H9 (cell line): ENCODE results near the gene PTPRN2. TPM values are rescaled to one million over a fixed set of nuclear protein-coding genes. Genes with fewer than 3 reads are reported as not detected.

Experiments used
- DNase-seq: peaks from one replicate; pipeline ENCODE4 v3.0.0-alpha.2; 2017
- H2AFZ ChIP-seq: one replicate; pipeline ENCODE4 v1.6.1; 2013; ENCODE audit warnings: mild to moderate bottlenecking, low read length, control low read depth, moderate library complexity
- H2AK5ac ChIP-seq: 2 replicates; pipeline ENCODE4 v1.6.1; 2013; ENCODE audit warnings: low read length, control low read depth, mixed read lengths; ENCODE audit not compliant: insufficient read length
- H2BK120ac ChIP-seq: one replicate; pipeline ENCODE4 v1.6.1; 2013; ENCODE audit warnings: low read depth, mild to moderate bottlenecking, low read length, control low read depth, inconsistent platforms; ENCODE audit not compliant: poor library complexity, severe bottlenecking
- H2BK12ac ChIP-seq: 2 replicates; pipeline ENCODE4 v1.6.1; 2013; ENCODE audit warnings: low read length, control low read depth, mixed read lengths, low read depth; ENCODE audit not compliant: insufficient read length
- H2BK15ac ChIP-seq: 2 replicates; pipeline ENCODE4 v1.6.1; 2013; ENCODE audit warnings: low read depth, low read length, control low read depth
- H2BK20ac ChIP-seq: one replicate; pipeline ENCODE4 v1.6.1; 2013; ENCODE audit warnings: low read depth, mild to moderate bottlenecking, low read length, control low read depth, inconsistent platforms; ENCODE audit not compliant: poor library complexity, severe bottlenecking
- H2BK5ac ChIP-seq: 2 replicates; pipeline ENCODE4 v1.6.1; 2013; ENCODE audit warnings: low read length, control low read depth, mixed read lengths; ENCODE audit not compliant: insufficient read length
- H3K14ac ChIP-seq: 2 replicates; pipeline ENCODE4 v1.6.1; 2013; ENCODE audit warnings: low read length, control low read depth; ENCODE audit not compliant: insufficient read depth
- H3K18ac ChIP-seq: 2 replicates; pipeline ENCODE4 v1.6.1; 2013; ENCODE audit warnings: low read depth, mild to moderate bottlenecking, mixed read lengths, low read length, control low read depth; ENCODE audit not compliant: insufficient read length
- H3K23ac ChIP-seq: 2 replicates; pipeline ENCODE4 v1.6.1; 2013; ENCODE audit warnings: low read length, control low read depth, mixed read lengths, low read depth; ENCODE audit not compliant: insufficient read length
- H3K23me2 ChIP-seq: 2 replicates; pipeline ENCODE4 v1.6.1; 2013; ENCODE audit warnings: low read depth, mild to moderate bottlenecking, mixed read lengths, low read length, control low read depth; ENCODE audit not compliant: insufficient read length, poor library complexity, severe bottlenecking
- H3K27ac ChIP-seq: 2 replicates; pipeline ENCODE4 v1.5.1; 2013; ENCODE audit warnings: low read length, control low read depth, mixed read lengths, low read depth; ENCODE audit not compliant: insufficient read length
- H3K27me3 ChIP-seq: 2 replicates; pipeline ENCODE4 v1.6.1; 2013; ENCODE audit warnings: low read length, control low read depth, inconsistent platforms; ENCODE audit not compliant: insufficient read depth
- H3K4ac ChIP-seq: 2 replicates; pipeline ENCODE4 v1.6.1; 2013; ENCODE audit warnings: low read depth, mild to moderate bottlenecking, control low read depth, inconsistent platforms, low read length, moderate library complexity
- H3K4me1 ChIP-seq: 2 replicates; pipeline ENCODE4 v1.6.1; 2013; ENCODE audit warnings: low read length, control low read depth, inconsistent platforms; ENCODE audit not compliant: insufficient read depth
- H3K4me2 ChIP-seq: 2 replicates; pipeline ENCODE4 v1.6.1; 2013; ENCODE audit warnings: low read length, control low read depth, mixed read lengths; ENCODE audit not compliant: insufficient read length, insufficient read depth
- H3K56ac ChIP-seq: 2 replicates; pipeline ENCODE4 v1.6.1; 2013; ENCODE audit warnings: low read depth, mild to moderate bottlenecking, mixed read lengths, low read length, control low read depth; ENCODE audit not compliant: insufficient read length
- H3K79me1 ChIP-seq: 2 replicates; pipeline ENCODE4 v1.6.1; 2013; ENCODE audit warnings: low read depth, mild to moderate bottlenecking, moderate library complexity, low read length, control low read depth, inconsistent platforms; ENCODE audit not compliant: insufficient read depth, poor library complexity, severe bottlenecking
- H3K79me2 ChIP-seq: 2 replicates; pipeline ENCODE4 v1.6.1; 2013; ENCODE audit warnings: low read length, control low read depth, inconsistent platforms; ENCODE audit not compliant: insufficient read depth
- H3K9ac ChIP-seq: 2 replicates; pipeline ENCODE4 v1.6.1; 2013; ENCODE audit warnings: low read length, control low read depth, mixed read lengths; ENCODE audit not compliant: insufficient read length; ENCODE audit errors: extremely low read depth
- H3K9me3 ChIP-seq: one replicate; pipeline ENCODE4 v1.6.1; 2013; ENCODE audit warnings: low read depth, low read length, inconsistent platforms; ENCODE audit not compliant: control insufficient read depth
- H3T11ph ChIP-seq: one replicate; pipeline ENCODE4 v1.6.1; 2013; ENCODE audit warnings: mild to moderate bottlenecking, low read length, control low read depth, inconsistent platforms
- H4K20me1 ChIP-seq: one replicate; pipeline ENCODE4 v1.6.1; 2013; ENCODE audit not compliant: control insufficient read depth, insufficient read length, insufficient read depth
- H4K5ac ChIP-seq: 2 replicates; pipeline ENCODE4 v1.6.1; 2013; ENCODE audit warnings: low read depth, mild to moderate bottlenecking, mixed read lengths, low read length, control low read depth; ENCODE audit not compliant: insufficient read length
- H4K8ac ChIP-seq: replicated peaks from 2 replicates; pipeline ENCODE4 v1.6.1; 2013; ENCODE audit warnings: low read length, control low read depth, mixed read lengths, low read depth; ENCODE audit not compliant: insufficient read length
- H4K91ac ChIP-seq: 2 replicates; pipeline ENCODE4 v1.6.1; 2013; ENCODE audit warnings: low read depth, mild to moderate bottlenecking, moderate library complexity, mixed read lengths, low read length, control low read depth; ENCODE audit not compliant: insufficient read length
- H3K27ac Mint-ChIP-seq, 3 experiments: 2 replicates in 2 of 3; 3 replicates in 1 of 3; pipeline ENCODE4 v1.8.0; 2020 to 2021; ENCODE audit warnings: mixed read lengths in 3 of 3, mild to moderate bottlenecking in 1 of 3, moderate library complexity in 1 of 3
- H3K27me3 Mint-ChIP-seq: 2 replicates; pipeline ENCODE4 v1.8.0; 2021; ENCODE audit warnings: low read depth, mild to moderate bottlenecking, moderate library complexity, mixed read lengths
- H3K36me3 Mint-ChIP-seq, 3 experiments: 2 replicates in 2 of 3; 3 replicates in 1 of 3; pipeline ENCODE4 v1.8.0; 2020 to 2021; ENCODE audit warnings: low read depth in 3 of 3, mixed read lengths in 3 of 3; ENCODE audit not compliant: insufficient read depth in 1 of 3
- H3K4me1 Mint-ChIP-seq, 2 experiments: 2 replicates each; pipeline ENCODE4 v1.8.0; 2020; ENCODE audit warnings: mixed read lengths in 2 of 2
- H3K4me3 Mint-ChIP-seq, 2 experiments: 2 replicates in 1 of 2; 3 replicates in 1 of 2; pipeline ENCODE4 v1.8.0; 2020 to 2021; ENCODE audit warnings: mild to moderate bottlenecking in 2 of 2, mixed read lengths in 2 of 2, moderate library complexity in 1 of 2
- H3K9me3 Mint-ChIP-seq, 2 experiments: 2 replicates in 1 of 2; 3 replicates in 1 of 2; pipeline ENCODE4 v1.8.0; 2020; ENCODE audit warnings: mild to moderate bottlenecking in 2 of 2, mixed read lengths in 2 of 2, moderate library complexity in 1 of 2
- WGBS: extraction: QIAGEN DNeasy Blood & Tissue Kit; methylation state at CpG from one replicate; pipeline ENCODE4 v1.1.7; 2013; ENCODE audit warnings: missing lambda C conversion rate, low lambda C conversion rate, mixed read lengths; ENCODE audit not compliant: insufficient read length; ENCODE audit errors: extremely low coverage; 5-methylcytosine and 5-hydroxymethylcytosine counted together
- total RNA-seq: library from RNA; stranded (reverse); gene quantifications from 2 replicates; pipeline ENCODE4 v1.2.1, GENCODE V29; 2021
- TF ChIP-seq, protein P1 (sequence below): fragments of 200-600 bp; sonication (generic); conservative IDR thresholded peaks from 3 replicates; pipeline ENCODE4 v1.8.0; 2021; ENCODE audit warnings: antibody characterized with exemption, mild to moderate bottlenecking

The PTPRN2 gene
- total RNA-seq, 1 experiment from 2014 or later = 5.2 TPM

GRCh38 chr7:158282461-158283001, 305.1 kb downstream of the PTPRN2 start:
- no peaks in the 10 kb centered on the region for H3K23me2 ChIP-seq
- no CpG with 5 or more reads among the region's 24 CpGs for WGBS
- peaks cover 11% of the 10 kb centered on the region in 2 experiments for H3K9me3 Mint-ChIP-seq

More at GRCh38 chr7:158282461-158283001, 305.1 kb downstream of the PTPRN2 start:
- H2AK5ac ChIP-seq = no peak overlapping the region
- no peaks in the 10 kb centered on the region for H3K27me3 ChIP-seq
- H3K79me2 ChIP-seq = no peaks in the 10 kb centered on the region
- H3K18ac ChIP-seq = no peak overlapping the region
- no peak overlapping the region for H3K4me2 ChIP-seq
- no peak overlapping the region for H3K23ac ChIP-seq
- H3K27ac Mint-ChIP-seq = peak overlapping the region; percentile 18 to 82 (median 63); a peak in 6 of 7 replicates
- no peak overlapping the region for H3K4me3 Mint-ChIP-seq
- no peak overlapping the region for H2BK5ac ChIP-seq
- no peak overlapping the region for H2BK20ac ChIP-seq
- TF ChIP-seq, protein P1, sequence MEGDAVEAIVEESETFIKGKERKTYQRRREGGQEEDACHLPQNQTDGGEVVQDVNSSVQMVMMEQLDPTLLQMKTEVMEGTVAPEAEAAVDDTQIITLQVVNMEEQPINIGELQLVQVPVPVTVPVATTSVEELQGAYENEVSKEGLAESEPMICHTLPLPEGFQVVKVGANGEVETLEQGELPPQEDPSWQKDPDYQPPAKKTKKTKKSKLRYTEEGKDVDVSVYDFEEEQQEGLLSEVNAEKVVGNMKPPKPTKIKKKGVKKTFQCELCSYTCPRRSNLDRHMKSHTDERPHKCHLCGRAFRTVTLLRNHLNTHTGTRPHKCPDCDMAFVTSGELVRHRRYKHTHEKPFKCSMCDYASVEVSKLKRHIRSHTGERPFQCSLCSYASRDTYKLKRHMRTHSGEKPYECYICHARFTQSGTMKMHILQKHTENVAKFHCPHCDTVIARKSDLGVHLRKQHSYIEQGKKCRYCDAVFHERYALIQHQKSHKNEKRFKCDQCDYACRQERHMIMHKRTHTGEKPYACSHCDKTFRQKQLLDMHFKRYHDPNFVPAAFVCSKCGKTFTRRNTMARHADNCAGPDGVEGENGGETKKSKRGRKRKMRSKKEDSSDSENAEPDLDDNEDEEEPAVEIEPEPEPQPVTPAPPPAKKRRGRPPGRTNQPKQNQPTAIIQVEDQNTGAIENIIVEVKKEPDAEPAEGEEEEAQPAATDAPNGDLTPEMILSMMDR = no peak
- no peaks in the 10 kb centered on the region for H3K27me3 Mint-ChIP-seq
- H3K36me3 Mint-ChIP-seq = peaks cover 5 to 13% (median 10%) of the 10 kb centered on the region in 3 experiments; a peak in 6 of 7 replicates
- no peak overlapping the region for H4K91ac ChIP-seq
- H3K4me1 Mint-ChIP-seq = peaks cover 9 to 17% of the 10 kb centered on the region in 2 experiments; a peak in 3 of 4 replicates
- no peak overlapping the region for H2AFZ ChIP-seq
- no peak overlapping the region for H4K5ac ChIP-seq
- H4K20me1 ChIP-seq = no peaks in the 10 kb centered on the region
- H2BK12ac ChIP-seq = no peak overlapping the region
- no peak overlapping the region for H3T11ph ChIP-seq
- H3K9me3 ChIP-seq = no peaks in the 10 kb centered on the region
- H3K4ac ChIP-seq = no peak overlapping the region
- no peak overlapping the region for H2BK120ac ChIP-seq
- peak overlapping the region; percentile 64 for H3K14ac ChIP-seq
- DNase-seq = peak; percentile 20
- no peaks in the 10 kb centered on the region for H3K79me1 ChIP-seq
- no peaks in the 10 kb centered on the region for H3K4me1 ChIP-seq
- H2BK15ac ChIP-seq = no peak overlapping the region
- H3K27ac ChIP-seq = no peak overlapping the region
- H4K8ac ChIP-seq = no peak overlapping the region
- H3K56ac ChIP-seq = no peak overlapping the region
- no peak overlapping the region for H3K9ac ChIP-seq
